Measurements from ENCODE around the gene FCGR1A.
A peak's percentile ranks its signal among the peaks of the same experiment; 100 is the strongest.
"Not testable (repeated sequence)": the region's sequence is repeated elsewhere in the genome, so short reads cannot be mapped to it uniquely, and the experiment has no call there.

Gene FCGR1A

GRCh38 chr1:149804417-149805080 lies 22.1 kb downstream of the FCGR1A start:
- H3K36me3 Mint-ChIP-seq, result peaks cover 16% of the 10 kb centered on the region
- H3K27ac Mint-ChIP-seq, H3K27me3 Mint-ChIP-seq, H3K4me3 Mint-ChIP-seq, ATAC-seq, H3K9me3 Mint-ChIP-seq, H3K4me1 Mint-ChIP-seq: not testable (repeated sequence)

- H3K4me1 Mint-ChIP-seq, ATAC-seq, H3K27me3 Mint-ChIP-seq, H3K9me3 Mint-ChIP-seq, H3K27ac Mint-ChIP-seq: not testable (repeated sequence)
- Mint-ChIP-seq H3K4me3 (peak overlapping the region; percentile 22), H3K36me3 (peaks cover 16% of the 10 kb centered on the region)
These were observed 28.4 kb downstream of the FCGR1A start for GRCh38 chr1:149810697-149811405.

- peak; percentile 18 for ATAC-seq
These were observed 29.0 kb downstream of the FCGR1A start for GRCh38 chr1:149811514-149811889.

GRCh38 chr1:149811890-149812829 lies 29.7 kb downstream of the FCGR1A start:
- not testable (repeated sequence) for H3K9me3 Mint-ChIP-seq, H3K4me1 Mint-ChIP-seq, H3K36me3 Mint-ChIP-seq, H3K27me3 Mint-ChIP-seq
- ATAC-seq, result peak; percentile 94
- H3K27ac Mint-ChIP-seq, result peak overlapping the region; percentile 88
- H3K4me3 Mint-ChIP-seq, result peak overlapping the region; percentile 86

More at GRCh38 chr1:149811514-149811889, 29.0 kb downstream of the FCGR1A start:
- not testable (repeated sequence) for H3K9me3 Mint-ChIP-seq, H3K4me1 Mint-ChIP-seq, H3K27me3 Mint-ChIP-seq
- Mint-ChIP-seq H3K27ac (peak overlapping the region; percentile 88), H3K4me3 (peak overlapping the region; percentile 86), H3K36me3 (peaks cover 11% of the 10 kb centered on the region)

- peak; percentile 70 for ATAC-seq
- not testable (repeated sequence) for H3K9me3 Mint-ChIP-seq, H3K27me3 Mint-ChIP-seq, H3K4me1 Mint-ChIP-seq, H3K36me3 Mint-ChIP-seq
- H3K27ac Mint-ChIP-seq, result peak overlapping the region; percentile 88
- peak overlapping the region; percentile 86 for H3K4me3 Mint-ChIP-seq
These were observed 30.7 kb downstream of the FCGR1A start for GRCh38 chr1:149812893-149813801.

- H3K9me3 Mint-ChIP-seq, ATAC-seq, H3K4me3 Mint-ChIP-seq, H3K4me1 Mint-ChIP-seq, H3K27me3 Mint-ChIP-seq, H3K27ac Mint-ChIP-seq, H3K36me3 Mint-ChIP-seq: not testable (repeated sequence)
These were observed 37.9 kb downstream of the FCGR1A start for GRCh38 chr1:149820387-149820786.

GRCh38 chr1:149826555-149826954 lies 44.1 kb downstream of the FCGR1A start:
- H3K36me3 Mint-ChIP-seq, H3K9me3 Mint-ChIP-seq, ATAC-seq, H3K27me3 Mint-ChIP-seq, H3K27ac Mint-ChIP-seq, H3K4me1 Mint-ChIP-seq, H3K4me3 Mint-ChIP-seq: not testable (repeated sequence)

GRCh38 chr1:149831764-149832315 lies 49.3 kb downstream of the FCGR1A start:
- not testable (repeated sequence) for H3K27ac Mint-ChIP-seq, H3K4me1 Mint-ChIP-seq, H3K27me3 Mint-ChIP-seq, H3K9me3 Mint-ChIP-seq, H3K36me3 Mint-ChIP-seq, H3K4me3 Mint-ChIP-seq
- peak; percentile 31 for ATAC-seq

- H3K4me1 Mint-ChIP-seq, H3K9me3 Mint-ChIP-seq, H3K27ac Mint-ChIP-seq, H3K4me3 Mint-ChIP-seq, H3K27me3 Mint-ChIP-seq, H3K36me3 Mint-ChIP-seq: not testable (repeated sequence)
- peak; percentile 92 for ATAC-seq
These were observed 50.0 kb downstream of the FCGR1A start for GRCh38 chr1:149832316-149833126.

GRCh38 chr1:149833144-149833543 lies 50.6 kb downstream of the FCGR1A start:
- not testable (repeated sequence) for H3K9me3 Mint-ChIP-seq, H3K36me3 Mint-ChIP-seq, H3K4me3 Mint-ChIP-seq, H3K27me3 Mint-ChIP-seq, H3K27ac Mint-ChIP-seq, H3K4me1 Mint-ChIP-seq
- peak; percentile 4 for ATAC-seq

- not testable (repeated sequence) for H3K27me3 Mint-ChIP-seq, H3K9me3 Mint-ChIP-seq, H3K27ac Mint-ChIP-seq, H3K4me3 Mint-ChIP-seq
- peaks cover 16% of the 10 kb centered on the region for H3K36me3 Mint-ChIP-seq
- H3K4me1 Mint-ChIP-seq, result peaks cover 23% of the 10 kb centered on the region
- ATAC-seq, result peak; percentile 51
These were observed 58.7 kb downstream of the FCGR1A start for GRCh38 chr1:149841149-149841548.

Data from stimulated activated memory B cell treated with anti-CD40 and anti-IgM and Interleukin-4, amounts not matched to agents 10 μg/mL and 1 μg/mL and 100 μg/mL, for 72 hours (primary cell).